NOMO-1 treated with dmso at 0.1 percent for 144 hours (cell line): ENCODE results near the gene CCDC89.
"Not testable (repeated sequence)": the region's sequence is repeated elsewhere in the genome, so short reads cannot be mapped to it uniquely, and the experiment has no call there.

Experiments
- DNase-seq: peaks from one replicate; lab custom pipeline; 2025; ENCODE audit not compliant: unreplicated experiment; lab: John Stamatoyannopoulos, UW

The CCDC89 gene

DNA sequence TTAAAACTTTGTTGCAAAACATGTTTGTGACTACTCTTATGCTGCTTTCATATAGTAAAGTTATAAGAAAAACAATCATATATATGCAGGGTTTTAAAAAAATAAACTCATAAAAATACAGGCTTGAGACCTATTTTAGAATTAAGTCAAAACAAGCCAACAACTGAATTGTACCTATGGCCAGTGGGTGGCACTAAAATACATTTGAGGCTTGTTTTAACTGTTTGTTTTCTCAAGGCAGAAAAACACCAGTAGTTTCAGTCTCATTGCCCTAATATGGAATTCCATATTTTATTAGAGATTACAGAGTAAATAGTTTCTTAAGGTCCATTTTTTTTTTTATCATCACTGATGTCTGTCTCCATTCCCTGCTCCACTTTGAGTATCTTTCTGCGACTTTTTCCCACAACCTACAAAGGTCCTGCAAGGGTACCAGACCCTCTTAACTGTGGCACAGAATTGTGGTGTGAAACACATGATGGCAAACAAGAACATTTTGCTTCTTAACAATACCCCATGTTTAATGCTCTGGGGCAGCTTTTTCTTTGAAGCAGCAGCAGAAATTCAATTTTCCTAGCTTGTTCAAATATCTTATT, 8.5 kb upstream of the CCDC89 start:
- DNase-seq = no peak

DNA sequence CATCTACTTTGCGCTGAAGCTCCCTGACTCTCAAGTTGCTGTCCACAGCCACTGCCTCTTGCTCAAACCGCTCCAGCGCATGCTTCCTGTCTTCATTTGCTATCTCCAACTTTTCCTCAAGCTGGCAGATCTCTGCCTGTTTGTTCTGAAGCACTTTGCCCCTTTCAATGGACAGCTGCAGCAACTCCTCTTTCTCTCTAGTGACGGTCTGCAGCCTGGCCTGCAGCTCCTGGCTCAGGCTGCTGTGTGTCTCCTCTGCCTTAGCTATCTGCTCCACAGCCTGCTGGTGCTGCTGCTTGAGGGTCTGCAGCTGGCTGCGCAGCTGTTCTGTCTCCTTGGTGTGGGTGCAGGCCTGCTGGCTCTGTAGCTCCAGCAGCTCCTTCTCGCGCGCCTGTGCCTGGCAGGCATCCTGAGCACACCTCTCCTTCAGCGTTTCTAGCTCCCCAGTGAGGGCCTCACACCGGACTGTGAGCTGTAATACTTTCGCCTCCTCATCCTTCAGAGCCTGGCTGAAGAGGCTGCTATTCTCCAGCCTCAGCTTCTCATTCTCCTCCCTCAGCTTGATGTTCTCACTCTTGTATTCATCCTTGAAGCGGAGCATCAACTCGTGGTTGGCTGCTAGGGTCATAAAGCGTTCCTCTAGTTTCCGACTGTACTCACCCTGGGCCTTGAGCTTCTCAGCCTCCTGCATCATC, 723 bp downstream of the CCDC89 start:
- no peak for DNase-seq

DNA sequence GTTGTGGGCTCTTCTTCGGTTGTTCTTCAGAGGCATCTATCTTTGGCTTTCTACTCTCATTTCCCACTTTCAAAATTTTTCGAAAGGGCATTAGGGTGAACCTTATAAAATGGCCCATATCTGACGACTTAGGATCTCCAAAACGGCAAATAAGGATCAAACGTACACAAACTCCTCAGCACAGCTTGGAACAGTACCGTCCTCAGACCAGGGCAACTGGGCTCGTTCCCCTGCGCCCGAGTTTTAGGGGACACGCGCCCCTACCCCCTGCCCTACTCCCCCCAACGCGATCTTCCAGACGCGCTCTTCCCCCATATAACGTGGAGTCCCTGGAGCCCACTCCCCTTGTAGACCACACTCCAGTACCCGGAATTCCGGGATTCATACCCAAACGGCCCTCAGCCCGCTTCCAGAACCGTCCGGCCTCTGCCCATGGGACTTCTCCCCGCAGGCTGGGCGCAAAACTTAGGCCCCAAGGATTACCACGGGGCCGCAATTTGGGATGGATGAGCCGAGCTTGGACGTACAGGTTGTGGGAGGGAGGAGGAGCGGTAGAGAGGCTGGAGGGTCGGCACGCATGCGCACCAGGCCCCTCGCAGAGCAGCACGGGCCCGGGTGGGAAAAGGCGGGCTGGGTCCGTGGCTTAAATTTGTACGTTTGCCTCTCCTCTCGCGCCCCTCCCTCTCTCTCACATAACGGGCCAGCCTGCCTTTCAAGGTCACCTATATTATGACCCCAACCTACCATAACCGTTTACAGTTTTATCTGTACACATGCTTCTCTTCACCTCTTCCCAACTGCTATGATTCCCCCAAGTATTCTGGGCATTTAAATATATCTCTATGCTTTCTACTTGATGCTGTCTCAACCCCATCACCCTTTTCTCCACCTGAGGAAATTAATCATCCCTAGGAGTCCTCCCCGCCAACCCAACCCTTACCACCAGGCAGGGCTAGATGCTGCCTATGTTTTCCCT, 3.4 kb downstream of the CCDC89 start:
- DNase-seq = no peak

DNA sequence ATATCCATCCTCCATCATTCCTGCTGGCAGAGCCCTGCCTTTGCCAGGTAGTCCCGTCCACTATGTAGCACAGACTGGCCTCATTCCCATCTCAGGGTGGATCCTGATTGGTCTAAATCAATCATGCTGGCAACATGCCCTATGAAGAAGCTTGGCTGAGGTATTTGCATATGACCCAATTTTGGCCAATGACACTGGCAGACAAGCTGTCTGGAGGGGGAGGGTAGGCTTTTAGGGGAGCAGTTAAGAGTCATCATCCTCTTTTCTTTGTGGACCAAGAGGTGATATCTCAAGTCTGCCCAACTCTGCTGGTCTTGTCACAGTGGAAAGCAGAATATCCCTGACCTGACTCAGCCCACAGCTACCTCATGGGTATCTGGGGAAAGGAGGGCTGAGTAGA, 5.1 kb downstream of the CCDC89 start:
- DNase-seq = no peak

DNA sequence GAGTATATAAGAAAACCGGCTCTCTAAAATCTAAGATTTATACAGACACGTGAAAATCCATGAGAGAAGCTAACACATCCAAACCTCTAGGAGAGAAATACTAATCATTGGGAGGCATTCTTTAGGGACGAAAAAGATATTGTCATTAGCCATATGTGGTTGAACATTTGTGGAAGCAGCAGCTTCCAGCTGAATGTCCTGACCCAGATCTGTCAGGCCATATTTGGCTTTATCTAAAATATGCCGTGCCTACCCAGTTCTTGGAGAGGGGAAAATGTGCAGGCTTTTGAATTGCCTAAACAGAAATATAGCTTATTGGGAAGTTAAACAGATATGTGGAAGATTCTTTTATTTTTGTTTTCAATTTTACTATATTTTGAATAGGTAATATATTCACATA, 6.4 kb downstream of the CCDC89 start:
- no peak for DNase-seq

DNA sequence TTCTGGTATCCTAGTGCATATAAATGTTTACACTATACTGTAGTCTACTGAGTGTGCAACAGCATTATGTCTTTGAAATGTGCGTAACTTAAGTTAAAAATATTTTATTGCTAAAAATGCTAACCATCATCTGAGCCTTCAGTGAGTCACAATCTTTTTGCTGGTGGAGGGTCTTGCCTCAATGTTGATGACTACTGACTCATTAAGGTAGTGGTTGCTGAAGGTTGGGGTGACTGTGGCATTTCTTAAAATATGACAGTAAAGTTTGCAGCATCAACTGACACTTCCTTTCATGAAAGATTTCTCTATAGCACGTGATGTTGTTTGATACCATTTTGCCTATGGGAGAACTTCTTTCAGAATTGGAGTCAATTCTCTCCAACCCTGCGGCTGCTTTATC, 12.6 kb downstream of the CCDC89 start:
- no peak for DNase-seq

DNA sequence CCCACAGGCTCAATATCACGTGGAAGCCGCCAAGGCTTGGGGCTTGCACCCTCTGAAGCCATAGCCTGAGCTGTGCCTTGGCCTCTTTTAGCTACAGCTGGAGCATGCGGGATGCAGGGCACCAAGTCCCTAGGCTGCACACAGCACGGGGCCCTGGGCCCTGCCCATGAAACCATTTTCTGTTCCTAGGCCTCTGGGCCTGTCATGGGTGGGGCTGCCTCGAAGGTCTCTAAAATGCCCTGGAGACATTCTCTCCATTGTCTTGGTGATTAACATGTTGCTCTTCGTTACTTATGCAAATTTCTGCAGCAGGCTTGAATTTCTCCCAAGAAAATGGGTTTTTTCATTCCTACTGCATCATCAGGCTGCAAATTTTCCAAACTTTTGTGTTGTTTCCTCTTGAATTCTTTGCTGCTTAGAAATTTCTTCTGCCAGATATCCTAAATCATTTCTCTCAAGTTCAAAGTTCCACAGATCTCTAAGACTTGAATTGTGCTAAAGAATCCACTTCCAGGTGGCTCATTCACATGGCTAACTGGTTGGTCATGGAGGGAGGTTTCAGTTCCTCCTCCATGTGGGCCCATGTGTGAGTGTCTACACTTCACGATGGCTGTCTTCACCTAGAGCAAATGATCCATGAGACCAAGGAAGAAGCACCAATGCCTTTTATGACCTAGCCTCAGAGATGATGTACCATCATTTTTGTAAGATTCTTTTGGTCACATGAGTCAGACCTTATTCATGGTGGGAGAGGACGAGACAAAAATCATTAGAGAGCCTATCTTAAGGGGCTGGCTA, 13.7 kb downstream of the CCDC89 start:
- no peak for DNase-seq

DNA sequence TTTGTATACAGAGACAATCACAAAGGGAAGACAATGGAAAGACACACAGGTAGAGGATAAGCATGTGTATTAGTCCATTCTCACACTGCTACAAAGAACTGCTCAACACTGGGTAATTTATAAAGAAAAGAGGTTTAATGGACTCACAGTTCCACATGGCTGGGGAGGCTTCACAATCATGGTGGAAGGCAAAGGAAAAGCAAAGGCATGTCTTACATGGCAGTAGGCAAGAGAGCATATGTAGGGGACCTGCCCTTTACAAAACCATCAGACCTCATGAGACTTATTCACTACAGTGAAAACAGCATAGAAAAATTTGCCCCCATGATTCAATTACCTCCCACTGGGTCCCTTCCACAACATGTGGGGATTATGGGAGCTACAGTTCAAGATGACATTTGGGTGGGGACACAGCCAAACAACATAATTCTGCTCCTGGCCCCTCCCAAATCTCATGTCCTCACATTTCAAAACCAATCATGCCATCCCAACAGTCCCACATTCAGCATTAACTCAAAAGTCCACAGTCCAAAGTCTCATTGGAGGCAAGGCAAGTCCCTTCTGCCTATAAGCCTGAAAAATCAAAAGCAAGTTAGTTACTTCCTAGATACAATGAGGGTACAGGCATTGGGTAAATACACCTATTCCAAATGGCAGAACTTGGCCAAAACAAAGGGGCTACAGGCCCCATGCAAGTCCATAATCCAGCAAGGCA, 14.9 kb downstream of the CCDC89 start:
- DNase-seq = not testable (repeated sequence)

DNA sequence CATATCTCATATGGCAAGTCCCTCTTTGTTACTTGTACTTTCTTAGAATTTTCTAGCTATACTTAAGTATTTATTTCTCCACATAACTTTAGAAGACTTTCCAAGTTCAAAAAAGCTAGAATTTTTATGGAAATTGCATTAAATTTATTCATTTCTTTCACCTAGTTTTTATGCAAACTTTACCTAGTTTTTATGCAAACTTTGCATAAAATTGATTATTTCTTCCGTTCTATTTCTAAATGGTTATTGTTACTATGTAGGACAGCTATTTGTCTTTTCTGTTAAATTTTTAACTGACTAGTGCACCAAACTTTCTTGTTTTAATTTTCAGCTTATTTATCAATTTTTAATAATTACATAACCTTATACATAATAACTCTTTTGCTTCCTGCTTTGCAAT, 17.8 kb downstream of the CCDC89 start:
- DNase-seq = no peak

DNA sequence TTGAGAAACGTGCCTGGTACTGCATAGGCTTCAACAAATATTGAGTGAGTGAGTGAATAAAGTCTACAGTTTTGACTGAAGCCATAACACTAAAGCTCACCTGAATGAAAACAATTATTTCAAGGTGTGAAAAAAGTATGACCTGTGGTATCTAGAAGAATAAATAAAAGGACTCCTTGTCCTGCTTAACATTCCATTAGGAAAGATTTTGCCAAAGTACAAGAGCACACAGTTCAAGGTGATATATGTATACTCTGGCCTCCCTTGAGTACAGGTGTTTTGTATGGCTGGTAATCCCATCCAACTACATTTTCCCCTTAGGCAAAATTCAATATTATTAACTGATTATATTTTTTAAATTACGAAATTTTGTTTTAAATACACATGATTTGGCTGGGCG, 19.3 kb downstream of the CCDC89 start:
- DNase-seq = no peak

DNA sequence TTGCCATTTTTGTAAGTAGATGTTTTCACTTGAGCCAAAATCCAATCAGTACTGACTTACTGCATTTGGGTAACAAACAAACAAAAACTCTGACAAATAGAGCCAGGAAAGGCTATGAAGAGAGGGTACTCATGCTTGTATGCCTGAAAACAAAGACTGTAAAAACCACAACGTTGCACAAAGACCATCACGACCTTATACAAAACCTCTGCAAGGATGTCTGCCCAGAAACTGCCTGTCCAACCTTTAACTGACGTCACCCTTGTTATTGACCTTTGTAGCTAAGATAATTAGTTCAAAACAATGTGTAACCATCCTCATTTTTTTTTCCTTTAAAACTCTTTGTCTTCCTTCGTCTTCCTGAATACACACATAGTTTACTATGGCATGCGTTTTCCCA, 20.3 kb downstream of the CCDC89 start:
- DNase-seq = no peak

DNA sequence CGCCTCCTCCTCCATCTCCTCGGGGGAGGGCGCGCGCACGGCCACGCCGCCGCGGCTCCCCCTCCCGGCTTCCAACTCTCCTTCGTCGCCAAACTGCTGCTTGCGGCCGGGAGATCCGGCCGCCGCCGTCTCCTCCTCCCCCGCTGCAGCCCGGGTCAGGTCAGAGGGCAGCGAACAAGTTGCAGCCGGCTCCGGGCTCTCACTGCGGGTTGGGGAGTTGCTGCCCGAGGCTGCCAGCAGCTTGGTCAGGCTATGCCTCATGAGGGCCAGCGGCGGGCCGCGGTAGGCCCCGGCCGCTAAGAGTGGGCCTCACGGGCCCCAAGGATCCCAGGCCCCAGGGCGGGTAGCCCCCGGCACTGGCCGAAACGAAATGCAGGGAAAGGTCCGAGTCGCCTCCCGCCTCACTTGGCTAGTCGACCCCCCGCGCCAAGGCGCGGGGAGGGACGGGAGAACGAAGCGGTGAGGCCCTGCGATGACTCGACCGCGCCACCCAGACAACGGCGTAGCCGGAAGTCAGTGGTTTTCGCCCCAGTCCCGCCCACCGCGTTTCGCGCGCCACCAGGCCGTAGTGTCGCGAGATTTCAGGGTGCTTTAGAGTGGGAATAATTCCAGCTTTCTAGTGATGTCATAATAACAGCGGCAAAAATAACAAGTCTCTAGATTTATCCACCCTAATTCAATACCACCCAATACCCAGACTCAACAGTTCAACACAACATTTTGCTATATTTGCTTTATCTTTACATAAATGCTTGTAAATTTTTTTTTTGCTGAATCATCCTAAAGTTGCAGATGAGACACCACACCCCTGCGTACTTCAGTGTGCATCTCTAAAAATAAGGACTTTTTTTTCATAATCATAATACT, 21.1 kb downstream of the CCDC89 start, which contains the start of gene CREBZF:
Gene CREBZF (minus strand): TSS at position 515 of the 867 bp plus-strand sequence. CDS start 254 bp downstream, at position 261.
- DNase-seq = peak; percentile 93

DNA sequence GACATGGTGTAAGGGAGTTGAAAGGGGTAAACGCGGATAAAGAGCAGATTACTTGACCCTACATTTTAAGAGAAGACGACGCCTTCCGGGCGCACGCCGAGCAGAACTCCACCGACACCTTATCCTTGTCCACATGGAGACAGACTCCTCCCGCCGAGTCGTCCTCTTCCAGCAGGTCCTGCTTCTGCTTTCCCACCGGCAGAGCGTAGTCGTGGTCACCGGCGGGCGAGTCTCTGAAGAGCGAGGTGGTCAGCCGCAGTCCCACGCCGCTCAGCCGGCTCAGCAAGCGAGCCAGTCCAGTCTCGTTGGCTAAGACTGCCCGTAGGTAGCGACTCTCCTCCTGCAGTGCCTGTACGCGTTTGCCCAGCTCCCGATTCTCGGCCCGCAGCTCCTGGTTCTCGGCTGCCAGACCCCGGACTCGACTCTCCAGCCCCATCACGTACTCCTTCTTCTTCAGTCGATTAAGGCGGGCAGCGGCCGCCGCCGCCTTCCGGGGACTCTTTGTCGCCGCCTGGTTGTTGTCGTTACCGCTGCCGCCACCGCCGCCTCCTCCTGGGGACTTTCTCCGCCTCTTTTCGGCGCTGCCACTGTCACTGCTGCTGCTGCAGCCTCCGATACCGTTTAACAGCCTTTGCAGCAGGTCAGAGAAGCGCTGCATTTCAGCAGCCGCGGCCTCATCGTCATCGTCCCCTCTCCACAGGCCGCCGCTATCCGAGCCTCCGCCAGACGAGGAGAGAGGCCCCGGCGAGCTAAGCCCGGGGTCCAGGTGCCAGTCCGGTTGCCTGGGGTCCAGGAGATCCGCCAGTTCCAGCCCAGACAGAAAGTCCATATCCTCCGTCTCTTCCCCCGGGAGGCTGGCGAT, 22.0 kb downstream of the CCDC89 start:
- peak; percentile 65 for DNase-seq

DNA sequence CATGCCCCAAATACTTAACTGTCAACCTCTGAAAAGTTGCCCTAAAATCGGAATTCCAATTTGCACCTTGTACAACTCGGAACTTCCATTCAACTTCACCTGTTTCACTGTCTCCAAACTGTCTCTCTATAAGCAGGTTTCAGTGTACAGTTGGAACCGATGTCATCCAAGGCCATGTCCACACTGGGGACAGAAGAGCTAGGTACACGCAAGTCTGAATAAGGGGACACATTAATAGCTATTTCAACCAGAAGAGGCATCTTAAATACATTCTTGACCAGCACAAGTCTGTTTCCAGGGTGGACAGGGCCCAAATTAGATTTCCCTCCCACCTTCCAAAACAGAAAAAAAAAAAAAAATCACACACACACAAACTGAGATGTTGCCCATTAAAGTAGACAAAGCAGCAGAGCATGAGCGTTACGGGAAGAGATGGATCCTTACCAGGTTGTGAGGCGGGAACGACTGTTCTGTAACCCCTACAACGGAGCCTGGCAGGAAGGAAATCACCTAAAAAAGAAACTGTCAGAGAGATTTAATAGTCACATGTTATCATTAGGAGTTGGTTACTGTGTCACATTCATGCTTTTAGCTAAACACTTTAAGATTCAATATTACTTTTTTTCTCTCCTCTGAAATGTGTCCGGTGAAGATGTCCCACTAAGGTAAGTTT, 22.8 kb downstream of the CCDC89 start:
- DNase-seq = no peak

DNA sequence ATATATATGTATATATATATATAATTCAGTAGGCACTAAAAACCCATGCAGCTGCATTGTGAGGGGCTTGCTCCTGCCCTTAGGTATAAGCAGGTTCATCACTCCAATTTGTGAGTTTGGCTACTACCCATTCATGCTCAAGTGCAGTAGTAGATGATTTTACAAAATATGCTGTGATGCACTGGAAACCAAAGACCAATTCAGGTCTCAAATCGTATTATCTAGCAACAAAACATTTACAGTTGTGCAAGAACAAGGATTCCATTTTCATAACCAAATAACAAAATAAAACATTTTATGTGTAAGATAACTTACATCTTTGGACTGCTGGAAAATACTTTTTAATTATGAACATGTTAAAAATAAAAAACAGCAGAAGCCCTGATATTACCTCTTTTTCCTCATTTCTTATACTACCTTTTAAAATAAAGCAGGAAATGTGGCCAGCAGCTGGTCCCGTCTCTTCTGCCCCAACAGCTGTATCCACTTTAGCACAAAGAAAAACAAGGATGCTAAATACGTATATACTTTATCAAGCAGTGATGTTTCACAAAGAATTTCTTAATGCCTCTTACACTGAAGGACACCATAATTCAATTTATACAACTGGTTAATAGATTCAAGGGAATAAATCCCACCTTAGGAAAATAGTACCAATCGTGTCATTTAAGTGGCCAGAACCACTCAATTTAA, 23.9 kb downstream of the CCDC89 start:
- no peak for DNase-seq

DNA sequence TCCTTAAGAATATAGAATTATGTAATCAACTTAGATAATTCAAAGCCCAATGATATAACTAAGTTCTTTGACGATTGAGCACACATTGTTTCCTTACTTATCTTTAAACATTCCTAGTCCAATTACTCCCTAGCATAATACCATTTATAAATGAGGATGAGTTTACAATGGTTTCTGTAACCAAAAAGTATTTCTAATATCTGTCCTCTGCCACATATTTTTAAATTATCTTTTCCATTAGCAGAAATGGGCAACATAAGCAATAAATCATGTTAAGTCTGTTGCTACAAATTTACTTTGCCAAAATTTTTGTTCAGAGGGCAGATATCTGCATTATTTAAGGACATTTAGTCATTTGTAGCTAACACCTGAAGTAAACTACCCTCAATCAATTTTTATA, 27.8 kb downstream of the CCDC89 start:
- no peak for DNase-seq

DNA sequence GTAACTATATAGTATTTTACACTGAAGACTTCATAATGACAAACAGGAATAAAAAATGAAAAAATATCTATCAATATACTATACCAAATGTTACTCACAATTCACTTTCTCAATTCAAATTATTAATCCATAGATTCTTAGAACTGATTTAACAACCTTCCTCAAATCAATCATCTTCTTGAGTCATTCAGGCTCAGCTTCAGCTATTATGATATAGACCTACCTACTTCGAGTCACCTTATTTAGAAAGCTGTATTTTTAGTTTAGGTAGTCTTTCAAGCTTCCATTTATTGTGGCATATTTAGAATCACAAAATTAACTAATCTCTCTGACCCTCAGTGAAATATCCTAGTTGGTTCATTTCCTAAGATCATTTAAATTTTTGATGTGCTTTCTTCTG, 29.2 kb downstream of the CCDC89 start:
- DNase-seq = no peak
